PC-3 (cell line): ENCODE measurements around the gene TBX5. TPM values are rescaled to one million over a fixed set of nuclear protein-coding genes. Genes with fewer than 3 reads are reported as not detected.

ENCODE experiments used
- ATAC-seq: fragments of 200-7000 bp; cut with Tn5 transposase; 2 replicates; pipeline ENCODE4 v1.9.1; 2020; ENCODE audit warnings: mild to moderate bottlenecking, moderate library complexity
- BruUV-seq: library from RNA; stranded (reverse); fragments of 400-500 nt; replicated peaks from 2 replicates; lab custom pipeline; 2021; lab: Mats Ljungman, UMichigan
- CTCF ChIA-PET: fragments of 300-600 bp; sonication (Branson Sonifier 250); formaldehyde crosslinking; loops from one replicate; lab custom pipeline; 2022; ENCODE audit warnings: antibody characterized with exemption; lab: Charles Lee
- POLR2A ChIA-PET: fragments of 300-600 bp; sonication (Branson Sonifier 250); formaldehyde crosslinking; loops from one replicate; lab custom pipeline; 2022; ENCODE audit warnings: antibody characterized with exemption; ENCODE audit not compliant: unreplicated experiment; lab: Charles Lee
- DNase-seq: peaks from one replicate; pipeline ENCODE4 v3.0.0-alpha.2; 2015
- H2AFZ ChIP-seq: fragments of 300-600 bp; sonication (generic); 2 replicates; pipeline ENCODE4 v1.6.0; 2016; ENCODE audit warnings: antibody characterized with exemption, low read length
- H3F3A ChIP-seq: fragments of 300-600 bp; sonication (generic); one replicate; pipeline ENCODE4 v1.6.0; 2017; ENCODE audit warnings: antibody characterized with exemption, low read length, control low read depth, mild to moderate bottlenecking; ENCODE audit not compliant: unreplicated experiment
- H3K27ac ChIP-seq: fragments of 300-600 bp; sonication (generic); 2 replicates; pipeline ENCODE4 v1.5.1; 2016; ENCODE audit warnings: mild to moderate bottlenecking, low read length
- H3K27me3 ChIP-seq: fragments of 300-600 bp; sonication (generic); 2 replicates; pipeline ENCODE4 v1.6.1; 2016; ENCODE audit warnings: low read length, mixed read lengths
- H3K36me3 ChIP-seq: fragments of 300-600 bp; sonication (generic); 2 replicates; pipeline ENCODE4 v1.6.1; 2016; ENCODE audit warnings: low read depth, mixed run types, low read length, mixed read lengths
- H3K4me1 ChIP-seq: fragments of 300-600 bp; sonication (generic); 2 replicates; pipeline ENCODE4 v1.5.1; 2016; ENCODE audit warnings: low read length; ENCODE audit not compliant: insufficient read depth
- H3K4me2 ChIP-seq: fragments of 300-600 bp; sonication (generic); 2 replicates; pipeline ENCODE4 v1.6.0; 2016; ENCODE audit warnings: low read length
- H3K4me3 ChIP-seq: fragments of 300-600 bp; sonication (generic); 2 replicates; pipeline ENCODE4 v1.5.1; 2016; ENCODE audit warnings: mild to moderate bottlenecking, low read length, mixed read lengths
- H3K79me2 ChIP-seq: fragments of 300-600 bp; sonication (generic); 2 replicates; pipeline ENCODE4 v1.6.1; 2017; ENCODE audit warnings: low read length, mixed read lengths
- H3K9ac ChIP-seq: fragments of 300-600 bp; sonication (generic); 2 replicates; pipeline ENCODE4 v1.6.0; 2016; ENCODE audit warnings: mild to moderate bottlenecking, low read length
- H3K9me2 ChIP-seq: fragments of 300-600 bp; sonication (generic); replicated peaks from 2 replicates; pipeline ENCODE4 v1.6.1; 2016; ENCODE audit warnings: mixed run types, low read length, mixed read lengths
- H3K9me3 ChIP-seq: fragments of 300-600 bp; sonication (generic); 2 replicates; pipeline ENCODE4 v1.6.1; 2016; ENCODE audit warnings: low read length, mixed read lengths
- H4K20me1 ChIP-seq: fragments of 300-600 bp; sonication (generic); 2 replicates; pipeline ENCODE4 v1.6.1; 2016; ENCODE audit warnings: low read length, mixed read lengths
- CTCF ChIP-seq: fragments of 300-600 bp; sonication (generic); conservative IDR thresholded peaks from 2 replicates; pipeline ENCODE4 v1.5.1; 2017; ENCODE audit warnings: antibody characterized with exemption, low read depth, mild to moderate bottlenecking, low read length
- EZH2 ChIP-seq: fragments of 300-600 bp; sonication (generic); IDR thresholded peaks from one replicate; pipeline ENCODE4 v1.6.1; 2017; ENCODE audit warnings: antibody characterized with exemption, mild to moderate bottlenecking, low read length; ENCODE audit not compliant: unreplicated experiment
- EZH2phosphoT487 ChIP-seq: fragments of 300-600 bp; sonication (generic); IDR thresholded peaks from 2 replicates; pipeline ENCODE4 v1.6.1; 2018; ENCODE audit warnings: mild to moderate bottlenecking, antibody characterized with exemption, low read length, borderline replicate concordance
- intact Hi-C: fragments of 100-400 bp; cut with micrococcal nuclease; formaldehyde crosslinking; loops from 2 replicates; pipeline ENCODE4 v1.9.0; 2023
- total RNA-seq: library from RNA; depleted of rRNA; stranded (reverse); fragments of >200 nt; gene quantifications from 2 replicates; pipeline ENCODE4 v1.2.3, GENCODE V29; 2014

The TBX5 gene
- total RNA-seq, 1 experiment from 2014 or later = not detected

GRCh38 chr12:114361992-114362391 lies 44.0 kb downstream of the TBX5 start:
- no peaks in the 10 kb centered on the region for H3K9me2 ChIP-seq
- H4K20me1 ChIP-seq = no peaks in the 10 kb centered on the region
- DNase-seq (no peak), ATAC-seq (no peak)
- no peak overlapping the region for H3K4me3 ChIP-seq
- CTCF ChIA-PET = no interaction called here
- no peaks in the 10 kb centered on the region for H3K36me3 ChIP-seq
- peaks cover 12% of the 10 kb centered on the region; the same call in 1 of the 2 replicates for H3K27me3 ChIP-seq
- TF ChIP-seq EZH2phosphoT487 (no peak), EZH2 (no peak), CTCF (no peak)
- no peak overlapping the region for H3K27ac ChIP-seq
- no peaks in the 10 kb centered on the region for H3K9me3 ChIP-seq
- H3F3A ChIP-seq = no peaks in the 10 kb centered on the region
- no peaks in the 10 kb centered on the region for H3K79me2 ChIP-seq
- H3K9ac ChIP-seq = no peak overlapping the region
- POLR2A ChIA-PET = no interaction called here
- intact Hi-C loops = no loop called here
- H2AFZ ChIP-seq = no peak overlapping the region
- no TSS peak for BruUV-seq
- no peak overlapping the region for H3K4me2 ChIP-seq
- no peaks in the 10 kb centered on the region for H3K4me1 ChIP-seq

- H3K9me3 ChIP-seq = no peaks in the 10 kb centered on the region
- no peak for TF ChIP-seq EZH2
- TF ChIP-seq CTCF = no peak
- TF ChIP-seq EZH2phosphoT487 = no peak
- no peaks in the 10 kb centered on the region for H4K20me1 ChIP-seq
These were observed 44.4 kb downstream of the TBX5 start for GRCh38 chr12:114361545-114361944.

GRCh38 chr12:114360485-114360884 lies 45.5 kb downstream of the TBX5 start:
- TF ChIP-seq CTCF = no peak
- no peak for TF ChIP-seq EZH2
- no peak overlapping the region for H3K4me2 ChIP-seq
- H3K27me3 ChIP-seq = peaks cover 12% of the 10 kb centered on the region; the same call in 1 of the 2 replicates
- no peaks in the 10 kb centered on the region for H3K79me2 ChIP-seq
- H3K4me1 ChIP-seq = no peaks in the 10 kb centered on the region
- intact Hi-C loops = no loop called here
- no peak overlapping the region for H3K27ac ChIP-seq
- no TSS peak for BruUV-seq
- H3K9me2 ChIP-seq = no peaks in the 10 kb centered on the region
- no peaks in the 10 kb centered on the region for H3K36me3 ChIP-seq
- POLR2A ChIA-PET = no interaction called here
- ATAC-seq = no peak
- no peaks in the 10 kb centered on the region for H4K20me1 ChIP-seq
- no peaks in the 10 kb centered on the region for H3F3A ChIP-seq
- no peaks in the 10 kb centered on the region for H3K9me3 ChIP-seq
- DNase-seq = no peak
- no peak overlapping the region for H3K4me3 ChIP-seq
- CTCF ChIA-PET = no interaction called here
- H3K9ac ChIP-seq = no peak overlapping the region
- no peak overlapping the region for H2AFZ ChIP-seq

More at GRCh38 chr12:114361545-114361944, 44.4 kb downstream of the TBX5 start:
- ChIA-PET CTCF (no interaction called here), POLR2A (no interaction called here)
- DNase-seq (no peak), ATAC-seq (no peak)
- Histone ChIP-seq H3K4me1 (no peaks in the 10 kb centered on the region), H3K4me2 (no peak overlapping the region), H3K4me3 (no peak overlapping the region), H3K27me3 (peaks cover 12% of the 10 kb centered on the region; the same call in 1 of the 2 replicates), H3K9ac (no peak overlapping the region), H3K79me2 (no peaks in the 10 kb centered on the region), H2AFZ (no peak overlapping the region), H3K27ac (no peak overlapping the region), H3K9me2 (no peaks in the 10 kb centered on the region), H3F3A (no peaks in the 10 kb centered on the region), H3K36me3 (no peaks in the 10 kb centered on the region)
- intact Hi-C loops = no loop called here
- BruUV-seq = no TSS peak
